Panc1 (cell line): ENCODE results near the gene ZNF366.

Source experiments
- TCF7L2 ChIP-seq: IDR thresholded peaks from 2 replicates; pipeline ENCODE4 v1.6.1; 2011; ENCODE audit warnings: mild to moderate bottlenecking, low read depth, low read length, inconsistent platforms
- TF ChIP-seq, protein P1 (sequence below): fragments of 450-650 bp; IDR thresholded peaks from 2 replicates; pipeline ENCODE4 v1.5.1; 2017; ENCODE audit warnings: mild to moderate bottlenecking
- TF ChIP-seq, protein P2 (sequence below), 2 experiments: IDR thresholded peaks; 2 replicates each; pipeline ENCODE4 v1.6.1; 2011 to 2012; ENCODE audit warnings: low read depth in 2 of 2, control low read depth in 1 of 2, low read length in 1 of 2, mild to moderate bottlenecking in 1 of 2, moderate library complexity in 1 of 2; ENCODE audit not compliant: insufficient read depth in 1 of 2

DNA sequence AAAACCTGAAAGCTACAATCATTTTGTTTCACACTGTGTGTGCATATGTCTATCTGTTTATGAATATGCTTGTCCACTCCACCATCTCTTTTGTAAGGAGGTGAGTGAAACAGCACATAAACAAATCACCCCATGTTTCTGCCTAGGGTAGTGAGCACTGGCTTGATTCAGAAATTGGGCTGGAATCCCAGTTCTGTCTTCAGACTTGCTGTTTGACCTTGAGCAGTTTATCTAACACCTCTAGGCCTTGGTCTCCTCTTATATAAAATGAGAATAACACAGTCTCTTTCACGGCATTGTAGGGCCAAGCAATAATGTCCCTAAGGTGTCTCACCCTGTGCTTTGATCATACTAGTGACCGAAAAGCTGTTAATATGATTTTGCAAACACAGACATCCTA lies 61.2 kb downstream of the ZNF366 start:
- TF ChIP-seq, protein P1, sequence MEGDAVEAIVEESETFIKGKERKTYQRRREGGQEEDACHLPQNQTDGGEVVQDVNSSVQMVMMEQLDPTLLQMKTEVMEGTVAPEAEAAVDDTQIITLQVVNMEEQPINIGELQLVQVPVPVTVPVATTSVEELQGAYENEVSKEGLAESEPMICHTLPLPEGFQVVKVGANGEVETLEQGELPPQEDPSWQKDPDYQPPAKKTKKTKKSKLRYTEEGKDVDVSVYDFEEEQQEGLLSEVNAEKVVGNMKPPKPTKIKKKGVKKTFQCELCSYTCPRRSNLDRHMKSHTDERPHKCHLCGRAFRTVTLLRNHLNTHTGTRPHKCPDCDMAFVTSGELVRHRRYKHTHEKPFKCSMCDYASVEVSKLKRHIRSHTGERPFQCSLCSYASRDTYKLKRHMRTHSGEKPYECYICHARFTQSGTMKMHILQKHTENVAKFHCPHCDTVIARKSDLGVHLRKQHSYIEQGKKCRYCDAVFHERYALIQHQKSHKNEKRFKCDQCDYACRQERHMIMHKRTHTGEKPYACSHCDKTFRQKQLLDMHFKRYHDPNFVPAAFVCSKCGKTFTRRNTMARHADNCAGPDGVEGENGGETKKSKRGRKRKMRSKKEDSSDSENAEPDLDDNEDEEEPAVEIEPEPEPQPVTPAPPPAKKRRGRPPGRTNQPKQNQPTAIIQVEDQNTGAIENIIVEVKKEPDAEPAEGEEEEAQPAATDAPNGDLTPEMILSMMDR: no peak
- TF ChIP-seq TCF7L2: no peak
- TF ChIP-seq, protein P2, sequence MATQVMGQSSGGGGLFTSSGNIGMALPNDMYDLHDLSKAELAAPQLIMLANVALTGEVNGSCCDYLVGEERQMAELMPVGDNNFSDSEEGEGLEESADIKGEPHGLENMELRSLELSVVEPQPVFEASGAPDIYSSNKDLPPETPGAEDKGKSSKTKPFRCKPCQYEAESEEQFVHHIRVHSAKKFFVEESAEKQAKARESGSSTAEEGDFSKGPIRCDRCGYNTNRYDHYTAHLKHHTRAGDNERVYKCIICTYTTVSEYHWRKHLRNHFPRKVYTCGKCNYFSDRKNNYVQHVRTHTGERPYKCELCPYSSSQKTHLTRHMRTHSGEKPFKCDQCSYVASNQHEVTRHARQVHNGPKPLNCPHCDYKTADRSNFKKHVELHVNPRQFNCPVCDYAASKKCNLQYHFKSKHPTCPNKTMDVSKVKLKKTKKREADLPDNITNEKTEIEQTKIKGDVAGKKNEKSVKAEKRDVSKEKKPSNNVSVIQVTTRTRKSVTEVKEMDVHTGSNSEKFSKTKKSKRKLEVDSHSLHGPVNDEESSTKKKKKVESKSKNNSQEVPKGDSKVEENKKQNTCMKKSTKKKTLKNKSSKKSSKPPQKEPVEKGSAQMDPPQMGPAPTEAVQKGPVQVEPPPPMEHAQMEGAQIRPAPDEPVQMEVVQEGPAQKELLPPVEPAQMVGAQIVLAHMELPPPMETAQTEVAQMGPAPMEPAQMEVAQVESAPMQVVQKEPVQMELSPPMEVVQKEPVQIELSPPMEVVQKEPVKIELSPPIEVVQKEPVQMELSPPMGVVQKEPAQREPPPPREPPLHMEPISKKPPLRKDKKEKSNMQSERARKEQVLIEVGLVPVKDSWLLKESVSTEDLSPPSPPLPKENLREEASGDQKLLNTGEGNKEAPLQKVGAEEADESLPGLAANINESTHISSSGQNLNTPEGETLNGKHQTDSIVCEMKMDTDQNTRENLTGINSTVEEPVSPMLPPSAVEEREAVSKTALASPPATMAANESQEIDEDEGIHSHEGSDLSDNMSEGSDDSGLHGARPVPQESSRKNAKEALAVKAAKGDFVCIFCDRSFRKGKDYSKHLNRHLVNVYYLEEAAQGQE (IDR thresholded peaks at IDR 0.05; ENCODE audit: insufficient read depth in 1 of 2, low read depth in 2 of 2, low read length in 1 of 2): no peak
